ENCODE results near the gene MEP1B. TPM values are rescaled to one million over a fixed set of nuclear protein-coding genes. Genes with fewer than 3 reads are reported as not detected.

Gene MEP1B
- total and polyA plus RNA-seq, 2 donors: 0.11 to 0.19 TPM

Other genes starting within 250 kb of the MEP1B start
- gene TRAPPC8, start 246.9 kb upstream of the MEP1B start, total RNA-seq: 54.6 TPM
- 49.2 TPM for gene TRAPPC8, start 246.9 kb upstream of the MEP1B start, polyA plus RNA-seq
- 5.1 TPM for gene RNF125, start 171.2 kb upstream of the MEP1B start, total RNA-seq
- gene RNF125, start 171.2 kb upstream of the MEP1B start, polyA plus RNA-seq: 10.2 TPM
- gene RNF138, start 98.2 kb upstream of the MEP1B start, total RNA-seq: 46.8 TPM
- gene RNF138, start 98.2 kb upstream of the MEP1B start, polyA plus RNA-seq: 39.8 TPM

Measured in thymus (tissue), 2 donors.